OCI-LY7 (cell line): ENCODE data around the gene MED26. TPM values are rescaled to one million over a fixed set of nuclear protein-coding genes. Genes with fewer than 3 reads are reported as not detected.

ENCODE experiments used
- BruUV-seq: library from RNA; stranded (reverse); fragments of 400-500 nt; replicated peaks from 2 replicates; lab custom pipeline; 2021; lab: Mats Ljungman, UMichigan
- CTCF ChIA-PET: fragments of 300-600 bp; sonication (Branson Sonifier 250); formaldehyde crosslinking; loops from one replicate; lab custom pipeline; 2022; ENCODE audit warnings: antibody characterized with exemption; ENCODE audit not compliant: unreplicated experiment; lab: Charles Lee
- POLR2A ChIA-PET: fragments of 300-600 bp; sonication (Branson Sonifier 250); formaldehyde crosslinking; loops from one replicate; lab custom pipeline; 2022; ENCODE audit warnings: antibody characterized with exemption; lab: Charles Lee
- DNase-seq: peaks from one replicate; pipeline ENCODE4 v3.0.0-alpha.2; 2015; ENCODE audit warnings: low spot score
- H2AFZ ChIP-seq: fragments of 200-600 bp; sonication (generic), shearing (Covaris generic); 2 replicates; pipeline ENCODE4 v1.6.1; 2014; ENCODE audit warnings: mild to moderate bottlenecking, antibody characterized with exemption, low read length, moderate library complexity
- H3K27ac ChIP-seq: fragments of 200-600 bp; sonication (generic); 2 replicates; pipeline ENCODE4 v1.5.1; 2014; ENCODE audit warnings: mixed run types, low read depth, mild to moderate bottlenecking, moderate library complexity, low read length, inconsistent platforms; ENCODE audit not compliant: poor library complexity, severe bottlenecking
- H3K36me3 ChIP-seq: fragments of 200-600 bp; sonication (generic); 2 replicates; pipeline ENCODE4 v1.6.1; 2014; ENCODE audit warnings: mild to moderate bottlenecking, antibody characterized with exemption, low read length, moderate library complexity, mixed read lengths; ENCODE audit not compliant: insufficient read depth
- H3K4me1 ChIP-seq: fragments of 200-600 bp; sonication (generic); 2 replicates; pipeline ENCODE4 v1.5.1; 2014; ENCODE audit warnings: mild to moderate bottlenecking, low read length; ENCODE audit not compliant: insufficient read depth, poor library complexity, severe bottlenecking
- H3K4me2 ChIP-seq: fragments of 200-600 bp; sonication (generic); 2 replicates; pipeline ENCODE4 v1.6.1; 2014; ENCODE audit warnings: mild to moderate bottlenecking, low read length
- H3K4me3 ChIP-seq: fragments of 200-600 bp; sonication (generic); 2 replicates; pipeline ENCODE4 v1.5.1; 2014; ENCODE audit warnings: mild to moderate bottlenecking, low read depth, low read length; ENCODE audit not compliant: poor library complexity, severe bottlenecking
- H3K79me2 ChIP-seq: fragments of 200-600 bp; sonication (generic); 2 replicates; pipeline ENCODE4 v1.6.1; 2016; ENCODE audit warnings: low read depth, mild to moderate bottlenecking, low read length, moderate library complexity, mixed read lengths; ENCODE audit not compliant: insufficient read depth
- H3K9me2 ChIP-seq: fragments of 200-600 bp; sonication (generic); 2 replicates; pipeline ENCODE4 v1.6.1; 2016; ENCODE audit warnings: mild to moderate bottlenecking, low read length, mixed read lengths; ENCODE audit not compliant: insufficient read depth
- H3K9me3 ChIP-seq: fragments of 200-600 bp; sonication (generic); 2 replicates; pipeline ENCODE4 v1.6.1; 2014; ENCODE audit warnings: mild to moderate bottlenecking, mixed run types, low read length, mixed read lengths
- H4K20me1 ChIP-seq: fragments of 200-600 bp; sonication (generic); 2 replicates; pipeline ENCODE4 v1.6.1; 2014; ENCODE audit warnings: mild to moderate bottlenecking, antibody characterized with exemption, low read length, moderate library complexity, mixed read lengths; ENCODE audit not compliant: insufficient read depth
- CTCF ChIP-seq: fragments of 200-600 bp; sonication (generic); conservative IDR thresholded peaks from 2 replicates; pipeline ENCODE4 v1.5.1; 2014; ENCODE audit warnings: mild to moderate bottlenecking, antibody characterized with exemption, low read length, moderate library complexity, mixed read lengths
- EZH2phosphoT487 ChIP-seq: fragments of 200-600 bp; sonication (generic); IDR thresholded peaks from 2 replicates; pipeline ENCODE4 v1.6.1; 2018; ENCODE audit warnings: low read depth, borderline replicate concordance, mild to moderate bottlenecking, mixed run types, antibody characterized with exemption, low read length, moderate library complexity, mixed read lengths
- intact Hi-C: fragments of 100-400 bp; cut with micrococcal nuclease; formaldehyde crosslinking; loops from one replicate; pipeline ENCODE4 v1.10.0; 2022; ENCODE audit not compliant: unreplicated experiment
- total RNA-seq, 2 experiments: library from RNA; depleted of rRNA in 1 of 2; stranded (reverse); fragments of >200 nt in 1 of 2; shearing (Covaris generic) in 1 of 2; gene quantifications; 2 replicates each; pipeline ENCODE4 v1.2.3, GENCODE V29; 2014 to 2022

MED26 gene
- total RNA-seq, 2 experiments from 2014 or later: 19.4 to 26.8 TPM

DNA sequence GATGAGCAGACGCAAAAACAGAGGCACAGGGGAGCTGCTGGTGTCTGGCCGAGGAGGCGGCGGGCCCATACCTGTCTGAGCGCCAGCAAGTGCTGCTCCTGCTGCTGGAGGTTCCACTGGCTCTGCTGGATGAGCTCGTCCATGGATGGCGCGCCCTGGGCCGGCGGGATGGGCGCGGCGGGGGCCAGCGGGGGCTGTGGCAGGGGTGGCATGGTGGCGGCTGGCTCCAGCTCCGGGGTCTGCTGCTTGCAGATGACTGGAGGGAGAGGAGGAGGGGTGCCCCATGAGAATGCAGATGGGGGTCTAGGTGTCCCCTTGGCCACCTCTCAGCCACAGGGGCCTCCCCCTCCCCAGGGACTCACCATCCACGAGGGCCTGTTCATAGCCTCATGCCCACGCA, 92.6 kb downstream of the MED26 start:
- Histone ChIP-seq H3K27ac (no peak overlapping the region), H3K79me2 (peaks cover 45% of the 10 kb centered on the region), H3K4me2 (no peak overlapping the region), H4K20me1 (no peaks in the 10 kb centered on the region), H2AFZ (no peak overlapping the region), H3K36me3 (peaks cover 99% of the 10 kb centered on the region), H3K9me3 (no peaks in the 10 kb centered on the region), H3K9me2 (no peaks in the 10 kb centered on the region), H3K4me3 (no peak overlapping the region), H3K4me1 (no peaks in the 10 kb centered on the region)
- TF ChIP-seq CTCF (no peak), EZH2phosphoT487 (no peak)
- DNase-seq: no peak
- ChIA-PET CTCF (no interaction called here), POLR2A (no interaction called here)
- no TSS peak for BruUV-seq
- intact Hi-C loops: no loop called here

DNA sequence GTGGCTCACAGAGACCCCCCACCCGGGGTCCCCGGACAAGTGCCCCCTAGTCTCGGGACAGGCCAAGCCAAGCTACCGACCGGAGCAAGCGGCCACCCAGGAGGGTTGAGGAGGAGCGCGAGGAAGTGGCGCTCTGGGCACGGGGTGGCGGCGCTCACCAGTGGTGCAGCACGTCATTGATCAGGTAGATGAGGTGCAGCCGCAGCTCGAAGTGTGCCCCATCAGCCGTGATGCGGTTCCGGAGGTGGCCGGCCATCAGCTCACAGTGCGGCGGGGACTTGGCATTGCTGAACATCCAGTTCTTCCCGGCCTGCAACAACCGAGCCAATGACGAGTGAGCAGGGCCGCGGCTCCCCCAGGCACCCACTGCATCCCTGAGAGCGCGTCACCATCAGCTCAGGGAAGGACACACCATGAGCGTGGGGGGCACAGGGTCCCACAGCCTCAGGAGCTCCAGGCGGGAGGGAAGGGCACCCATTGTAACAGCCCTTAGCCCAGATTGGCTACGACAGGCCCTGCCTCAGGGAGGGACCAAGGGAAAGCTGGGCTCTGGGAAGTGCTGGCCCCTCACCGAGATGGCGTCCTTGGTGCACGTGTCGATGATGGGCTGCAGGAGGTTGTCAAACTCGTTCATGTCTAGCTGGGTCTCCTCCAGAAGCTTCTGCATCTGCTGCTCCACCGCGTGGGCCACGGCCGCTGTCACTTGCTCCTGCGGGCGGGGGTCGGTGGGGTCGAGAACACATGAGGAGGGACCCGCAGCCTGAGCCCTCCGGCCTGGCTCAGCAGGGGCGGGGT, 95.4 kb downstream of the MED26 start:
- Histone ChIP-seq H3K36me3 (peaks cover 100% of the 10 kb centered on the region), H3K79me2 (peaks cover 18% of the 10 kb centered on the region), H2AFZ (no peak overlapping the region), H3K9me2 (no peaks in the 10 kb centered on the region), H3K4me2 (no peak overlapping the region), H3K27ac (no peak overlapping the region), H3K4me1 (no peaks in the 10 kb centered on the region), H4K20me1 (no peaks in the 10 kb centered on the region), H3K4me3 (no peak overlapping the region), H3K9me3 (no peaks in the 10 kb centered on the region)
- TF ChIP-seq EZH2phosphoT487: no peak
- intact Hi-C loops: no loop called here
- BruUV-seq: no TSS peak
- no peak for DNase-seq
- CTCF ChIA-PET: no interaction called here
- POLR2A ChIA-PET: interaction anchor here (0.6 kb wide), 1 partner anchor 29 kb away, joined by 10 read pairs; no protein-coding TSS in a partner anchor

- H3K36me3 ChIP-seq: peaks cover 98% of the 10 kb centered on the region
- POLR2A ChIA-PET: no interaction called here
Measured at GRCh38 chr19:16531380-16531669, 96.7 kb downstream of the MED26 start.

More at GRCh38 chr19:16531380-16531669, 96.7 kb downstream of the MED26 start:
- TF ChIP-seq CTCF: no peak
- TF ChIP-seq EZH2phosphoT487: no peak
- Histone ChIP-seq H2AFZ (no peak overlapping the region), H3K79me2 (peaks cover 5% of the 10 kb centered on the region), H3K9me2 (no peaks in the 10 kb centered on the region), H3K27ac (no peak overlapping the region), H4K20me1 (no peaks in the 10 kb centered on the region), H3K4me1 (no peaks in the 10 kb centered on the region), H3K9me3 (no peaks in the 10 kb centered on the region), H3K4me2 (no peak overlapping the region), H3K4me3 (no peak overlapping the region)
- DNase-seq: no peak
- intact Hi-C loops: no loop called here
- CTCF ChIA-PET: no interaction called here
- no TSS peak for BruUV-seq
